Heart left ventricle (tissue), 13 donors: ENCODE results near the gene MAML2.

Experiments
- POLR2A ChIP-seq, 2 donors: fragments of 450-650 bp; IDR thresholded peaks; one replicate each; pipeline ENCODE4 v1.6.1; 2017; ENCODE audit warnings: antibody characterized with exemption in 2 of 2, mild to moderate bottlenecking in 2 of 2, moderate library complexity in 2 of 2
- TF ChIP-seq, protein P1 (sequence below), 12 donors: fragments of 200-600 bp; sonication (generic) in 4 of 12; IDR thresholded peaks; one replicate each; pipeline versions ENCODE4 v1.5.0 to v1.8.0; 2018 to 2022; ENCODE audit warnings: antibody characterized with exemption in 12 of 12, mild to moderate bottlenecking in 5 of 12
- donor health status: ischemic (EF 13 %, LVEDD 7.1; RV severe dilation, severe dysfunction).
- donor health status: DM: no; HTN: yes; CAD: no.
- donor health status: DM: no; HTN: no; CAD: no.
- donor health status: ischemic (EF 25% LVEDD 6.9; RV normal size, moderate dysfunction).
- donor health status: ischemic (EF 25% LVEDD 5.7; RV mildly dilated, moderate dysfunction).
- donor health status: ischemic (EF 35%, LVEDD 5.7; RV mildly dilated, moderate dysfunction).
- donor health status: nonischemic (EF 11% LVEDD 7.7; RV severe dilation, severe dysfunction).
- donor health status: DM: yes; HTN: yes; CAD: no.
- donor health status: PGD.
- donor health status: ischemic (EF 29% LVEDD 5.4; RV normal size, mild dysfunction).
- donor health status: nonischemic (EF 23%, LVEDD 6.1; RV moderate dilation, normal function).

DNA sequence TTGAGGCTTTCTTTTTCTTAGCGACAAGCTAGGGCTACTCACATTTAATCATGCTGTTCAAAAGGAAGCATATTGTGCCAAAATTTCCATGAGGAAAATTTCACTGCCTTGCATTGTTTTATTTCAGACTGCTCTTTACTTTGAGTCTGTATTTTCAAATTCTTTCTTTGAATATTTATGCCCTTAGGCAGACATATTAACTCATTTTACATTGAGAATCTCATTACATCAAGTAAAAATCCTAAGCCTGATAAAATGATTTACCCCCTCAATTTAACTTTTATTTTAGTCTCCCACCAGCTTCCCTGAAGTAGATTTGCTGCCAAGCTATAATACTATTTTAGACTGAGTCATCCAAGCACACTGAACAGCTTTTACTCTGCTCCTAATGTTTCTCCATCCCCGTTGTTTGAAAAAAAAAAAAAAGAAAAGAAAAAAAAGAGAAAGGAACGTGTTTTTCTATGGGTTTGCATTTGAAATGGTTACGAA is 229.8 kb downstream of the MAML2 start:
- TF ChIP-seq, protein P1, sequence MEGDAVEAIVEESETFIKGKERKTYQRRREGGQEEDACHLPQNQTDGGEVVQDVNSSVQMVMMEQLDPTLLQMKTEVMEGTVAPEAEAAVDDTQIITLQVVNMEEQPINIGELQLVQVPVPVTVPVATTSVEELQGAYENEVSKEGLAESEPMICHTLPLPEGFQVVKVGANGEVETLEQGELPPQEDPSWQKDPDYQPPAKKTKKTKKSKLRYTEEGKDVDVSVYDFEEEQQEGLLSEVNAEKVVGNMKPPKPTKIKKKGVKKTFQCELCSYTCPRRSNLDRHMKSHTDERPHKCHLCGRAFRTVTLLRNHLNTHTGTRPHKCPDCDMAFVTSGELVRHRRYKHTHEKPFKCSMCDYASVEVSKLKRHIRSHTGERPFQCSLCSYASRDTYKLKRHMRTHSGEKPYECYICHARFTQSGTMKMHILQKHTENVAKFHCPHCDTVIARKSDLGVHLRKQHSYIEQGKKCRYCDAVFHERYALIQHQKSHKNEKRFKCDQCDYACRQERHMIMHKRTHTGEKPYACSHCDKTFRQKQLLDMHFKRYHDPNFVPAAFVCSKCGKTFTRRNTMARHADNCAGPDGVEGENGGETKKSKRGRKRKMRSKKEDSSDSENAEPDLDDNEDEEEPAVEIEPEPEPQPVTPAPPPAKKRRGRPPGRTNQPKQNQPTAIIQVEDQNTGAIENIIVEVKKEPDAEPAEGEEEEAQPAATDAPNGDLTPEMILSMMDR (IDR thresholded peaks at IDR 0.05), result no peak
- TF ChIP-seq POLR2A (IDR thresholded peaks at IDR 0.05), result no peak
